A673 (cell line): Measurements from ENCODE around the gene CALCR.

ENCODE experiments used
- EZH2 ChIP-seq: fragments of 200-600 bp; sonication (generic); IDR thresholded peaks from 2 replicates; pipeline ENCODE4 v1.6.1; 2017; ENCODE audit warnings: borderline replicate concordance, low read depth, mild to moderate bottlenecking, mixed read lengths, antibody characterized with exemption, low read length; ENCODE audit not compliant: poor library complexity, severe bottlenecking
- TF ChIP-seq, protein P1 (sequence below): fragments of 300-800, 200-600 bp; sonication (generic); conservative IDR thresholded peaks from 2 replicates; pipeline ENCODE4 v1.5.1; 2017; ENCODE audit warnings: low read depth, mild to moderate bottlenecking, antibody characterized with exemption, low read length, moderate library complexity, mixed read lengths

GRCh38 chr7:93569189-93569588, 5.3 kb downstream of the CALCR start:
- TF ChIP-seq, protein P1, sequence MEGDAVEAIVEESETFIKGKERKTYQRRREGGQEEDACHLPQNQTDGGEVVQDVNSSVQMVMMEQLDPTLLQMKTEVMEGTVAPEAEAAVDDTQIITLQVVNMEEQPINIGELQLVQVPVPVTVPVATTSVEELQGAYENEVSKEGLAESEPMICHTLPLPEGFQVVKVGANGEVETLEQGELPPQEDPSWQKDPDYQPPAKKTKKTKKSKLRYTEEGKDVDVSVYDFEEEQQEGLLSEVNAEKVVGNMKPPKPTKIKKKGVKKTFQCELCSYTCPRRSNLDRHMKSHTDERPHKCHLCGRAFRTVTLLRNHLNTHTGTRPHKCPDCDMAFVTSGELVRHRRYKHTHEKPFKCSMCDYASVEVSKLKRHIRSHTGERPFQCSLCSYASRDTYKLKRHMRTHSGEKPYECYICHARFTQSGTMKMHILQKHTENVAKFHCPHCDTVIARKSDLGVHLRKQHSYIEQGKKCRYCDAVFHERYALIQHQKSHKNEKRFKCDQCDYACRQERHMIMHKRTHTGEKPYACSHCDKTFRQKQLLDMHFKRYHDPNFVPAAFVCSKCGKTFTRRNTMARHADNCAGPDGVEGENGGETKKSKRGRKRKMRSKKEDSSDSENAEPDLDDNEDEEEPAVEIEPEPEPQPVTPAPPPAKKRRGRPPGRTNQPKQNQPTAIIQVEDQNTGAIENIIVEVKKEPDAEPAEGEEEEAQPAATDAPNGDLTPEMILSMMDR = no peak
- no peak for TF ChIP-seq EZH2
